ENCODE data around the gene TST. TPM values are rescaled to one million over a fixed set of nuclear protein-coding genes. Genes with fewer than 3 reads are reported as not detected.

The TST gene
- polyA plus RNA-seq, 3 donors = 17.3 to 41.7 (median 34.5) TPM

DNA sequence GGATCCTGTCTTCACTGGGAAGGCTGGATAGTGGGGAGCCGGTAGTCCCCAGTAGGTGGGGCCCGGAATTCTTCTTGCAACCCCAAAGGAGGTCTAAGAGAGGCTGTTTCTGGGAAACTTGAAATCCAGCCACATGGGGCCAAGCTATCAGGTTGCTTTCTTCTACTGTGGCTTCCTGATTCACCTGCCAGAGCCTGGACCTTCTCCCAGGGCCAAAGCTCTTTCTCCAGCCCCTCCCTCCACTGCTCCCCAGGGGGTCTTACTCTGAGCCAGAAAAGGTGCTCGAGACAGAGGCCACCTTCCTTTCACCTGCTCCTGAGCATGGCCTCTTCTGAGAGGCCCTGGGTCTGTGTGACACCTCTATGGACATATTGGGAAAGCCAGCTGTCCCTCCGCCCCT lies 9.1 kb downstream of the TST start:
- Mint-ChIP-seq H3K4me3 (no peak overlapping the region), H3K27ac (no peak overlapping the region), H3K9me3 (peaks cover 0 to 4% (median 2%) of the 10 kb centered on the region in 7 donors), H3K4me1 (peaks cover 5% of the 10 kb centered on the region), H3K27me3 (ENCODE audit: low read depth in 3 of 3) (peaks cover 7 to 22% (median 20%) of the 10 kb centered on the region in 3 donors), H3K36me3 (peaks cover under 1 to 2% of the 10 kb centered on the region in 2 donors)
- H3K4me2 ChIP-seq (replicated peaks; ENCODE audit: extremely low read depth, low read length, poor library complexity, severe bottlenecking) = no peak overlapping the region
- DNase-seq = no peak
- no peaks in the 10 kb centered on the region for H3K9me3 ChIP-seq (replicated peaks in 1 of 2; ENCODE audit: control insufficient read depth in 1 of 2, insufficient read depth in 1 of 2, low read length in 2 of 2)
- no peak overlapping the region for H3K4me3 ChIP-seq (replicated peaks in 1 of 3; ENCODE audit: low read depth in 2 of 3, low read length in 3 of 3)
- H2AFZ ChIP-seq (ENCODE audit: insufficient read depth, low read depth, low read length, poor library complexity, severe bottlenecking) = no peak overlapping the region
- intact Hi-C loops (cut with micrococcal nuclease) = no loop called here
- WGBS (ENCODE audit: insufficient coverage) = 89% methylated on average over 4 of the region's 4 CpGs
- peaks cover 0 to 12% of the 10 kb centered on the region in 2 donors for H3K27me3 ChIP-seq (ENCODE audit: control insufficient read depth in 2 of 2, insufficient read depth in 2 of 2, low read length in 2 of 2)
- TF ChIP-seq, protein P1, sequence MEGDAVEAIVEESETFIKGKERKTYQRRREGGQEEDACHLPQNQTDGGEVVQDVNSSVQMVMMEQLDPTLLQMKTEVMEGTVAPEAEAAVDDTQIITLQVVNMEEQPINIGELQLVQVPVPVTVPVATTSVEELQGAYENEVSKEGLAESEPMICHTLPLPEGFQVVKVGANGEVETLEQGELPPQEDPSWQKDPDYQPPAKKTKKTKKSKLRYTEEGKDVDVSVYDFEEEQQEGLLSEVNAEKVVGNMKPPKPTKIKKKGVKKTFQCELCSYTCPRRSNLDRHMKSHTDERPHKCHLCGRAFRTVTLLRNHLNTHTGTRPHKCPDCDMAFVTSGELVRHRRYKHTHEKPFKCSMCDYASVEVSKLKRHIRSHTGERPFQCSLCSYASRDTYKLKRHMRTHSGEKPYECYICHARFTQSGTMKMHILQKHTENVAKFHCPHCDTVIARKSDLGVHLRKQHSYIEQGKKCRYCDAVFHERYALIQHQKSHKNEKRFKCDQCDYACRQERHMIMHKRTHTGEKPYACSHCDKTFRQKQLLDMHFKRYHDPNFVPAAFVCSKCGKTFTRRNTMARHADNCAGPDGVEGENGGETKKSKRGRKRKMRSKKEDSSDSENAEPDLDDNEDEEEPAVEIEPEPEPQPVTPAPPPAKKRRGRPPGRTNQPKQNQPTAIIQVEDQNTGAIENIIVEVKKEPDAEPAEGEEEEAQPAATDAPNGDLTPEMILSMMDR (IDR thresholded peaks at IDR 0.05) = no peak
- H4K20me1 ChIP-seq (ENCODE audit: insufficient read depth, low read length) = no peaks in the 10 kb centered on the region
- H3K27ac ChIP-seq (ENCODE audit: low read depth in 1 of 2, low read length in 2 of 2) = no peak overlapping the region
- H3K9ac ChIP-seq (ENCODE audit: insufficient read depth, low read length, poor library complexity, severe bottlenecking) = no peak overlapping the region
- H3K36me3 ChIP-seq (replicated peaks in 1 of 2; ENCODE audit: control insufficient read depth in 1 of 2, insufficient read depth in 2 of 2, low read length in 2 of 2) = no peaks in the 10 kb centered on the region
- no peaks in the 10 kb centered on the region for H3K4me1 ChIP-seq (ENCODE audit: control insufficient read depth in 1 of 2, insufficient read depth in 2 of 2, low read length in 2 of 2)
- no peaks in the 10 kb centered on the region for H3K79me2 ChIP-seq (ENCODE audit: insufficient read depth, low read length)

DNA sequence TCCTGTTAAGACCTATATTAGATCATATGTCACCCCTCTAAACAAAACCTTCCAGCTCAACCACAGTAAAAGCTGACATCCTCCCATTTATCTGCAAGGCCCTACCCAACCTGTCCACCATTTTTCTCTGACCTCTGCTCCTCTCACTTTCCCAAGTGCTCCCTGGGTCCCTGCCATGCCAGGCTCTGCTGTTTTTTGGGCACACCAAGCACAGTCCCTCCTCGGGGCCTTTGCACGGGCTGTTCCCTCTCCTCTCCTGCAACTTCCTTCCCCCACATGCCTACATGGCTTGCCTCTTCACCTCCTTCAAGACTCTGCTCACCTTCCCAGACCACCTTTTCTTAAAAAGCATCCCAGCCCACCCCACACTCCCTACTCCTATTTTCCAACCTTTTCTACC lies 9.8 kb downstream of the TST start:
- Histone ChIP-seq H3K79me2 (ENCODE audit: insufficient read depth, low read length) (no peaks in the 10 kb centered on the region), H4K20me1 (ENCODE audit: insufficient read depth, low read length) (no peaks in the 10 kb centered on the region), H3K9me3 (replicated peaks in 1 of 2; ENCODE audit: control insufficient read depth in 1 of 2, insufficient read depth in 1 of 2, low read length in 2 of 2) (no peaks in the 10 kb centered on the region), H3K4me3 (replicated peaks in 1 of 3; ENCODE audit: low read depth in 2 of 3, low read length in 3 of 3) (no peak overlapping the region), H3K4me2 (replicated peaks; ENCODE audit: extremely low read depth, low read length, poor library complexity, severe bottlenecking) (no peak overlapping the region), H3K36me3 (replicated peaks in 1 of 2; ENCODE audit: control insufficient read depth in 1 of 2, insufficient read depth in 2 of 2, low read length in 2 of 2) (no peaks in the 10 kb centered on the region), H3K27ac (ENCODE audit: low read depth in 1 of 2, low read length in 2 of 2) (no peak overlapping the region), H2AFZ (ENCODE audit: insufficient read depth, low read depth, low read length, poor library complexity, severe bottlenecking) (no peak overlapping the region), H3K27me3 (ENCODE audit: control insufficient read depth in 2 of 2, insufficient read depth in 2 of 2, low read length in 2 of 2) (peaks cover 0 to 12% of the 10 kb centered on the region in 2 donors), H3K9ac (ENCODE audit: insufficient read depth, low read length, poor library complexity, severe bottlenecking) (no peak overlapping the region), H3K4me1 (ENCODE audit: control insufficient read depth in 1 of 2, insufficient read depth in 2 of 2, low read length in 2 of 2) (no peaks in the 10 kb centered on the region)
- intact Hi-C loops (cut with micrococcal nuclease) = no loop called here
- TF ChIP-seq, protein P1 (IDR thresholded peaks at IDR 0.05) = no peak
- WGBS (ENCODE audit: insufficient coverage) = 30% methylated on average over 2 of the region's 2 CpGs
- Mint-ChIP-seq H3K27me3 (ENCODE audit: low read depth in 3 of 3) (peaks cover 9 to 26% (median 19%) of the 10 kb centered on the region in 3 donors), H3K27ac (no peak overlapping the region), H3K36me3 (peaks cover 0 to 2% of the 10 kb centered on the region in 2 donors), H3K9me3 (peaks cover 2 to 9% (median 3%) of the 10 kb centered on the region in 7 donors), H3K4me3 (no peak overlapping the region), H3K4me1 (peaks cover 5% of the 10 kb centered on the region)
- DNase-seq = no peak

All from CD14-positive monocyte (primary cell).